Natural killer cell treated with Interleukin-12 subunit alpha and Interleukin-12 subunit beta and Interleukin-15 and Interleukin-18, amount 100 ng/mL, for 72 hours (primary cell): ENCODE results near the gene PRRT1B. TPM values are rescaled to one million over a fixed set of nuclear protein-coding genes. Genes with fewer than 3 reads are reported as not detected.
"Not testable (repeated sequence)": the region's sequence is repeated elsewhere in the genome, so short reads cannot be mapped to it uniquely, and the experiment has no call there.

Experiments used
- ATAC-seq, 2 donors: fragments of 150-1000 bp; cut with Tn5 transposase in 1 of 2; sonication (Bioruptor Pico), chemical (Tn5 transposase) in 1 of 2; 2 replicates each; pipeline ENCODE4 v1.10.0; 2021
- DNase-seq: peaks from one replicate; pipeline ENCODE4 v3.0.0; 2022; ENCODE audit warnings: low spot score
- H3K27ac Mint-ChIP-seq, 2 donors: 1 replicate in 1 of 2; 2 replicates in 1 of 2; pipeline ENCODE4 v1.8.0; 2022; ENCODE audit warnings: mixed read lengths in 2 of 2, mild to moderate bottlenecking in 1 of 2, moderate library complexity in 1 of 2
- H3K27me3 Mint-ChIP-seq, 2 donors: 1 replicate in 1 of 2; 2 replicates in 1 of 2; pipeline ENCODE4 v1.8.0; 2022; ENCODE audit warnings: mixed read lengths in 2 of 2
- H3K36me3 Mint-ChIP-seq: one replicate; pipeline ENCODE4 v1.8.0; 2022; ENCODE audit warnings: mixed read lengths
- H3K4me1 Mint-ChIP-seq, 2 donors: 1 replicate in 1 of 2; 2 replicates in 1 of 2; pipeline ENCODE4 v1.8.0; 2022; ENCODE audit warnings: low read depth in 2 of 2, mixed read lengths in 2 of 2, mild to moderate bottlenecking in 1 of 2
- H3K4me3 Mint-ChIP-seq: one replicate; pipeline ENCODE4 v1.8.0; 2022; ENCODE audit warnings: mixed read lengths
- H3K9me3 Mint-ChIP-seq: 2 replicates; pipeline ENCODE4 v1.8.0; 2022; ENCODE audit warnings: mixed read lengths
- total RNA-seq, 2 donors: library from RNA; stranded (reverse); gene quantifications; one replicate each; pipeline ENCODE4 v1.2.3, GENCODE V29; 2022

The PRRT1B gene
- total RNA-seq, 2 donors from 2014 or later: not detected

DNA sequence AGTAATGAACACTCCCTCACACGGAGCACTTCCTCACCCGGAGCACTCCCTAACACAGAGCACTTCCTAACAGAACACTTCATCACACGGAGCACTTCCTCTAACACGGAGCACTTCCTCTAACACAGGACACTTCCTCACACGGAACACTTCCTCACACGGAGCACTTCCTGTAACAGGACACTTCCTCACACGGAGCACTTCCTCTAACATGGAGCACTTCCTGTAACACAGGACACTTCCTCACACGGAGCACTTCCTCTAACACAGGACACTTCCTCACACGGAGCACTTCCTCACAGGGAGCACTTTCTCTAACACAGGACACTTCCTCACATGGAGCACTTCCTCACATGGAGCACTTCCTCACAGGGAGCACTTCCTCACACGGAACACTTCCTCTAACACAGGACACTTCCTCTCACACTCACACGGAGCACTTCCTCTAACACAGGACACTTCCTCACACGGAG, 29.7 kb upstream of the PRRT1B start:
- ATAC-seq, H3K4me3 Mint-ChIP-seq, H3K27me3 Mint-ChIP-seq, H3K27ac Mint-ChIP-seq, DNase-seq, H3K4me1 Mint-ChIP-seq, H3K36me3 Mint-ChIP-seq, H3K9me3 Mint-ChIP-seq: not testable (repeated sequence)

DNA sequence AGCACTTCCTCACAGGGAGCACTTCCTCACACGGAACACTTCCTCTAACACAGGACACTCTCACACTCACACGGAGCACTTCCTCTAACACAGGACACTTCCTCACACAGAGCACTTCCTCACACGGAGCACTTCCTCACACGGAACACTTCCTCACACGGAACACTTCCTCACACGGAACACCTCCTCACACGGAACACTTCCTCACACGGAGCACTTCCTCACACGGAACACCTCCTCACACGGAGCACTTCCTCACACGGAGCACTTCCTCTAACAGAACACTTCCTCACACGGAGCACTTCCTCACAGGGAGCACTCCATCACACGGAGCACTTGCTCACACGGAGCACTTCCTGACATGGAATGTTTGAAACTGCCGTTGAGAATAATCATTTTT, 29.2 kb upstream of the PRRT1B start:
- Mint-ChIP-seq H3K27me3 (no peaks in the 10 kb centered on the region), H3K36me3 (no peaks in the 10 kb centered on the region), H3K9me3 (no peaks in the 10 kb centered on the region), H3K4me1 (no peaks in the 10 kb centered on the region), H3K4me3 (no peak overlapping the region), H3K27ac (no peak overlapping the region)
- no peak for DNase-seq
- ATAC-seq: no peak

- Mint-ChIP-seq H3K27me3 (no peaks in the 10 kb centered on the region), H3K4me1 (no peaks in the 10 kb centered on the region), H3K27ac (no peak overlapping the region), H3K9me3 (no peaks in the 10 kb centered on the region), H3K36me3 (no peaks in the 10 kb centered on the region), H3K4me3 (no peak overlapping the region)
- DNase-seq: no peak
- no peak for ATAC-seq
Observed at GRCh38 chr9:131516930-131517329, 28.4 kb upstream of the PRRT1B start.

- H3K36me3 Mint-ChIP-seq: no peaks in the 10 kb centered on the region
- no peak overlapping the region for H3K27ac Mint-ChIP-seq
- ATAC-seq (no peak), DNase-seq (no peak)
- no peaks in the 10 kb centered on the region for H3K27me3 Mint-ChIP-seq
- no peaks in the 10 kb centered on the region for H3K4me1 Mint-ChIP-seq
- H3K9me3 Mint-ChIP-seq: no peaks in the 10 kb centered on the region
- no peak overlapping the region for H3K4me3 Mint-ChIP-seq
Observed at GRCh38 chr9:131517761-131518190, 27.5 kb upstream of the PRRT1B start.

DNA sequence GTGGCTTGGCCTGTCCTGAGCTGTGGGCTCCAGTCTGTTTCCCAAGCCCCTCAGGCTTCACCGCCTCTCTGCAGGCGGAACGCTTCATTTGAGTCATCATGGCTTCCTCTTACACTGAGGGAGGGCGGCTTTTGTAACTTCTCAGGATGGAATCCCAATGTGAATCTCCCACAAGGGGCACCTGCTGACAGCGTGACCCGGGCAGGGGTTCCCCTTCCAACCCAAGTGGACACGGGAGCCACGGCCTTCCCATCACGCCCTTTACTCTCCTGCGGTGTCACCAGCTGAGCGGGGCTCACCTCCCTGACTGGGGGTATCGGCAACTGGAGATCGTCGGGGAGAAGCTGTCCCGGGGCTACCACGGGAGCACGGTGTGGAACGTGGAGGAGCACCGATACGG, 26.8 kb upstream of the PRRT1B start:
- no peaks in the 10 kb centered on the region for H3K36me3 Mint-ChIP-seq
- ATAC-seq (no peak), DNase-seq (no peak)
- no peak overlapping the region for H3K4me3 Mint-ChIP-seq
- no peaks in the 10 kb centered on the region for H3K9me3 Mint-ChIP-seq
- H3K4me1 Mint-ChIP-seq: no peaks in the 10 kb centered on the region
- H3K27ac Mint-ChIP-seq: no peak overlapping the region
- H3K27me3 Mint-ChIP-seq: no peaks in the 10 kb centered on the region

DNA sequence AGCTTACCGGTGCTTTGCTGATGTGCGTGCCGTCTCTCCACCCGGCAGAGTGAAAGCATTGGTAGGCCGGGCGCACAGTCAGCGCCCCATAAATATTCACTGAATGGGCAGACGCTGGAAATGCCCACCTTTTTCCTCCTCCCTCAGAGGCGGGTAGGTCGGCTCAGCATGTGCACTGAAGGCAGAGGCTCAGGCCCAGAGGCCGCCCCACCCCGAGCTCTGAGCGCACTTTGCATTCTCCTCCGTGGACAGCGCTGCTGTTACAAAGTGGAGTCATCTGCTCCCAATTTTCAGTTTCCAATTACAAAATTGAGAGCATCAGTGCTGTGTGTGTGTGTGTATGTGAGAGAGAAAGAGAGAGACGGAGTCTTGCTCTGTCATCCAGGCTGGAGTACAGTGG, 24.8 kb upstream of the PRRT1B start:
- ATAC-seq: no peak
- Mint-ChIP-seq H3K4me3 (no peak overlapping the region), H3K9me3 (no peaks in the 10 kb centered on the region), H3K27ac (no peak overlapping the region), H3K36me3 (no peaks in the 10 kb centered on the region), H3K4me1 (no peaks in the 10 kb centered on the region), H3K27me3 (no peaks in the 10 kb centered on the region)
- no peak for DNase-seq

GRCh38 chr9:131521203-131521602, 24.1 kb upstream of the PRRT1B start:
- ATAC-seq: no peak
- no peaks in the 10 kb centered on the region for H3K4me1 Mint-ChIP-seq
- no peaks in the 10 kb centered on the region for H3K27me3 Mint-ChIP-seq

DNA sequence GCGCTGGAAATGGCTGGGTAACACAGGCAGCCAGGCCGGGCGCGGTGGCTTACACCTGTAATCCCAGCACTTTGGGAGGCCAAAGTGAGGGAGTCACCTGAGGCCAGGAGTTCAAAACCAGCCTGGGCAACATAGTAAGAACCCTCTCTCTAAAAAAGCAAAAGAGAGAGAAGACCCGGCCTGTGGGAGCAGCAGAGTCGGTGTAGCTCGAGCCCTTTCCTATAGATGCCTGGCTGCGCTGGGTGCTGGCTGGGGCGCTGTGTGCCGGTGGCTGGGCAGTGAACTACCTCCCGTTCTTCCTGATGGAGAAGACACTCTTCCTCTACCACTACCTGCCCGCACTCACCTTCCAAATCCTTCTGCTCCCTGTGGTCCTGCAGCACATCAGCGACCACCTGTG, 23.5 kb upstream of the PRRT1B start:
- no peak for ATAC-seq
- Mint-ChIP-seq H3K4me3 (no peak overlapping the region), H3K27ac (no peak overlapping the region)

More at GRCh38 chr9:131521203-131521602, 24.1 kb upstream of the PRRT1B start:
- no peaks in the 10 kb centered on the region for H3K9me3 Mint-ChIP-seq
- DNase-seq: no peak
- no peak overlapping the region for H3K4me3 Mint-ChIP-seq
- H3K27ac Mint-ChIP-seq: no peak overlapping the region
- no peaks in the 10 kb centered on the region for H3K36me3 Mint-ChIP-seq

DNA sequence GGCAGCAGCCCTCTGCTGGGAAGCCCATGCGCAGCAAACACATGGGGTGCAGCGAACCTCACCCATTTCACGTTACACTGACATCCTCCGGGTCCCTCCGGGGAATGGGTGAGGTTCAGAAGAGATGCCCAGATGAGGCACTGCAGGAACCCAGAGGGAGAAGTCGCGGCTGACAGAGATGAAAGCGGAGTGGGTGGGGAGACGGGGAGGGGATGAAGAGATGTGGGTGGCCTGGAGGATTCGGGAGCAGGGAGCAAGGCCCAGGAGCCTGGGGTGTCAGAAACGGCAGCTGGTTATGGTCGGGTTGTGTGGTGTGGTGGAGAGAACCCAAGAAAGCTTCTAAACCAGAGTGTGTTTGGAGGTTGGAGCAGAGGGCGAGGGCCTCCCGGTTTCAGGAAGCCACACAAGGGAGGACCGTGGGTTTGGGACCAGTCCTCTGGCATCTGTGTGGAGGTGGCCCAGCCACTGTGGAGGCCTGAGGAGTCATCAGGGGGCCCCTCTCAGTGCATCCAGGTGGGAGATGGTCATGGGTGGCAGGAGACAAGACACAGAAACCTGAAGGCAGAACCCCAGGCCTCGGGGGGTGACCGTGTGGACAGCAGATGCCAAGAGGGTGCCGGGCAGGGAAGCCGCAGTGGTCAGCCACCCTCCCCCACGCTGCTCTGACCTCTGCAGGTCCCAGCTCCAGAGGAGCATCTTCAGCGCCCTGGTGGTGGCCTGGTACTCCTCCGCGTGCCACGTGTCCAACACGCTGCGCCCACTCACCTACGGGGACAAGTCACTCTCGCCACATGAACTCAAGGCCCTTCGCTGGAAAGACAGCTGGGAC, 22.9 kb upstream of the PRRT1B start:
- Mint-ChIP-seq H3K9me3 (no peaks in the 10 kb centered on the region), H3K4me3 (no peak overlapping the region), H3K27me3 (no peaks in the 10 kb centered on the region), H3K27ac (no peak overlapping the region), H3K36me3 (no peaks in the 10 kb centered on the region), H3K4me1 (no peaks in the 10 kb centered on the region)
- DNase-seq (no peak), ATAC-seq (no peak)

More for the DNA sequence above, 23.5 kb upstream of the PRRT1B start:
- DNase-seq: no peak
- H3K9me3 Mint-ChIP-seq: no peaks in the 10 kb centered on the region
- H3K27me3 Mint-ChIP-seq: no peaks in the 10 kb centered on the region
- no peaks in the 10 kb centered on the region for H3K4me1 Mint-ChIP-seq
- H3K36me3 Mint-ChIP-seq: no peaks in the 10 kb centered on the region

GRCh38 chr9:131523086-131523388, 22.3 kb upstream of the PRRT1B start:
- no peak for DNase-seq
- no peak overlapping the region for H3K4me3 Mint-ChIP-seq
- no peaks in the 10 kb centered on the region for H3K4me1 Mint-ChIP-seq
- H3K27ac Mint-ChIP-seq: no peak overlapping the region
- H3K27me3 Mint-ChIP-seq: no peaks in the 10 kb centered on the region
- H3K9me3 Mint-ChIP-seq: no peaks in the 10 kb centered on the region
- ATAC-seq: no peak
- no peaks in the 10 kb centered on the region for H3K36me3 Mint-ChIP-seq

DNA sequence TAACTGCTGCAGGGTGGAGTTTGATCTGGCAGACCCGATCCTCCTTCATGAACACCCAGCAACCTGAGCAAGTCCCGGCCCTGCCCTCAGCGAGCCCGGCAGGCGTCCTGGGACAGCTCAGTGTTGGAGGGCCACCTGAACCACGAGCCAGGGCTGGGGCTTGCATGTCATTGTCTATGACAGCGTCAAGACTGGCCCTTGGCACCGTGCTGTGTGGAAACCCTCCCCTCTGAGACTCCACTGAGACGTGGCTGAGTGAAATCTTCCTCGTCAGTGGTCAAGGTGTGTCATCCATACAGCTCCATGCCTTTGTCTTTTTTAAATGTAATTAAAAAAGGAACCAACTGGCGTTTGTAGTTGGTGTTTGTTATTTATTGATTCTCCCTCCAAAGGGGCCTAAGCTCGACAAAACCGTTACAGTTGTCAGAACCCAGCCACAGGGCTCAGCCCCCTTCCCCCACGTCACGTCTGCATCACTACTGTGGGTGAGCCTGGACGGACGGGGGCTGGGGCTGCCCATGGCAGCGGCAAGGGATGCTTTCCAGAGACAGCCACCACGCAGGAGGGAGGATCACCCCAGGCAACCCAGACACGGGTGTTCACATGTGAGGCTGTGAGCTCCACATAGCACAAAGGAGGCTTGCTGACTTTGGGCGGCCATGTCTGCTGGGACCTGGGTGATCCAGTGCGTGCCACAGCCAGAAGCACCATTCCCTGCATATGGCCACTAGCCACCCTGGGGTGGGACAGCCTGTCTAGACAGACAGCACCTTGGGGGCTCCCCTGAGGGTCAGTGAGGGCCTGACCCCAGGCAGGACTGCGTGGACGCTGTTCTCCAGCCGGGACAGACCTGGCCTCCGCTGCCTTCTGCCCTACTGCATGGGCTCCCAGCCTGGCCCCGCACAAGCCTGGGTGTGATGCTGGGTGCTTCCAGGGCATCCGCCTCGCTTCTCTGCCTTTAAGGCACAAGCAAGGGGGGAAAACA, 21.6 kb upstream of the PRRT1B start:
- H3K36me3 Mint-ChIP-seq: peaks cover 4% of the 10 kb centered on the region
- no peak overlapping the region for H3K27ac Mint-ChIP-seq
- no peaks in the 10 kb centered on the region for H3K4me1 Mint-ChIP-seq
- ATAC-seq (no peak), DNase-seq (no peak)
- no peaks in the 10 kb centered on the region for H3K9me3 Mint-ChIP-seq
- no peaks in the 10 kb centered on the region for H3K27me3 Mint-ChIP-seq
- H3K4me3 Mint-ChIP-seq: no peak overlapping the region

DNA sequence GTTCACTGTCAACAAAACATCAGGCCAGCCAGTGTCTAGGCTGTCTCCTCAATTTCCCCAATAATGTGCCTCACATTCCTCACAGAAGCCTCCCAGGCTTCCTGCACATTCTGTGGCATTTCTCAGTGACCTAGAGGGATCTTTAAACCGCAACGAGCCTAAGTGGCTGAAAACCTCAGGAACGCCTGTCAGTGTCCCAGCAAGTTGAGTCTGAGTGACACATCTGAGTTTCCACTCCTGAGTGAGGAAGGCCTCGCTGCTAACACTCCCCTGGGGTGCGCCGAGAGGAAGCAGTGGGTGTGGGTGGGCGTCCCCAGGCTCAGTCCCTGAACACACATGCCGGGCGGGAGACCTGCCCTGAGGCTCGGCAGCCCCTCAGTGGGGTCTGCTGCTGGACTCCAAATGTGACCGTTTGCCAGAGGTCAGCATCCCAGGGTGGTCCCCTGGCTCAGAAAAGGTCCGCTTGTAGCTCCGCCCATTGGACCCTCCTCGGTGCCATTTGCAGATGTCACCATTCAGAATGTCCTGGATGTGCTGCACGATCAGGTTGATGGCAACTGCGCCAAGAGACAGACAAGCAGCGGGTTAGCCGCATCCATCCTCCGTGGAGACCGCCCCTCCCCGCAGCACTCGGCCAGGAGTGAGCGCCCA, 20.5 kb upstream of the PRRT1B start:
- no peak for ATAC-seq
- H3K27me3 Mint-ChIP-seq: no peaks in the 10 kb centered on the region
- DNase-seq: no peak
- H3K9me3 Mint-ChIP-seq: no peaks in the 10 kb centered on the region
- H3K27ac Mint-ChIP-seq: no peak overlapping the region
- no peak overlapping the region for H3K4me3 Mint-ChIP-seq
- peaks cover 4% of the 10 kb centered on the region for H3K36me3 Mint-ChIP-seq
- peaks cover under 1 to 3% of the 10 kb centered on the region in 2 donors for H3K4me1 Mint-ChIP-seq

DNA sequence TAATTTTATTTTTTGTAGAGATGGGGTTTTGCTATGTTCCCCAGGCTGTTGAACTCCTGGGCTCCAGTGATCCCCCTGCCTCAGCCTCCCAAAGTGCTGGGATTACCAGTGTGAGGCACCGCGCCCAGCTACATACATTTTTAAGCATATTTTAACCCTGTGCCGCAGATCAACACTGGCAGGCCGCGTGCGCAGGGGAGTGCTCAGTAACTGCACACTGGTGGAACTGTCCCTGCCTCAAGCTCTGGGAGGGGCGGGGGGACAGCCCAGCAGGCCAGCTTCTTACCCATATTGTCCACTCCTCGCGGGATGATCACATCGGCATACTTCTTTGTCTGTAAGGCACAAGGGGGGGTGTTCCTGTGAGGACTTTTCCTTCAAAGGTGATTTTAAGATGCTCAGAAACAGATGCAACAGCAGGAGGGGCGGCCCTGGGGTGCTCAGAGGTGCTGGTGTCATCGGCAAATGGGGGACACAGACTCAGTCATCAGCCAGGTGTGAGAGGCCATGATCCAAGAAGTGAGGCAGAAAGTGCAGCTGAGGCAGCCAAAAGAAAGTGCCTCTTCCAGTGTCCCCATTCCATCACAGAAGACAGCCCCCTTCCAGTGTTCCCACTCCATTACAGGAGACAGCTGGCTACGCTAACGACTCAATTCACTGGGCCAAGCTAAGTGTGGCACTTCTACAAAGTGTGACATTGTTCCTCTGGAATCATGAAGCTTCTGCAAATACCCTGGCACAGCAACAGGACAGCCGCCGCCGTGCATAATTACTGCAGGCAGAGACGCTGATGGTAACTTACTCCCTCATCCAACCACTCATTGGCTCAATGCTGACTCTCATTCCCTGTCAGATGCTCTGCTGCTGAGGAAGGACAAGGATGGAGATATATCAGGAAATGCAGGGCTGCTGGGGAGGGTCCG, 19.4 kb upstream of the PRRT1B start:
- ATAC-seq (no peak), DNase-seq (no peak)
- H3K9me3 Mint-ChIP-seq: no peaks in the 10 kb centered on the region
- H3K4me3 Mint-ChIP-seq: no peak overlapping the region
- H3K4me1 Mint-ChIP-seq: peaks cover 3 to 6% of the 10 kb centered on the region in 2 donors
- H3K27ac Mint-ChIP-seq: no peak overlapping the region
- H3K36me3 Mint-ChIP-seq: peaks cover 4% of the 10 kb centered on the region
- H3K27me3 Mint-ChIP-seq: no peaks in the 10 kb centered on the region
